GM19395 (cell line): ENCODE measurements around the gene PLCL2.
"Not testable (repeated sequence)": the region's sequence is repeated elsewhere in the genome, so short reads cannot be mapped to it uniquely, and the experiment has no call there.

Experiments
- ATAC-seq: cut with Tn5 transposase; IDR thresholded peaks from one replicate; pipeline ENCODE4 v1.9.1; 2021; ENCODE audit warnings: mild to moderate bottlenecking, moderate library complexity; ENCODE audit not compliant: unreplicated experiment

Gene PLCL2

DNA sequence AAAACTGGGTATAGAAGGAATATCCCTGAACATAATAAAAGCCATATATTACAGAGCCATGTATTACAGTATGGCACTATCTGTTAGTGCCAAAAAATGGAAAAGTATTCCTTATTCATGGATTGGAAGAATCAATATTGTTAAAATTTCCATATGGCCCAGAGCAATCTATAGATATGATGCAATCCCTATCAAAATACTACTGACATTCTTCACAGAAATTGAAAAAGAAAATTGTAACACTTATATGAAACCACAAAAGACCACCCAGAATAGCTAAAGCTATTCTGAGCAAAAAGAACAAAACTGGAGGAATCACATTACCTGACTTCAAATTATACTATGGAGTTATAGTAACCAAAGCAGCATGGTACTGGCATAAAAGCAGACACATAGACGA, 218.8 kb downstream of the PLCL2 start:
- ATAC-seq, result no peak

DNA sequence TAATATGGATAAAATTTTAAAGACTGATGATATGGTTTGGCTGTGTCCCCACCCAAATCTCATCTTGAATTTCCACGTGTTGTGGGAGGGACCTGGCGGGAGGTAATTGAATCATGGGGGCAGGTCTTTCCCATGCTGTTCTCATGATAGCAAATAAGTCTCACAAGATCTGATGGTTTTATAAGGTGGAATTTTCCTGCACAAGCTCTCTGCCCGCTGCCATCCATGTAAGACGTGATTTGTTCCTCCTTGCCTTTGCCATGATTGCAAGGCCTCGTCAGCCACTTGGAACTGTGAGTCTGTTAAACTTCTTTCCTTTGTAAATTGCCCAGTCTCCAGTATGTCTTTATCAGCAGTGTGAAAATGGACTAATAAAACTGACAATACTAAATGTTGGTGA, 222.0 kb downstream of the PLCL2 start:
- ATAC-seq, result not testable (repeated sequence)

DNA sequence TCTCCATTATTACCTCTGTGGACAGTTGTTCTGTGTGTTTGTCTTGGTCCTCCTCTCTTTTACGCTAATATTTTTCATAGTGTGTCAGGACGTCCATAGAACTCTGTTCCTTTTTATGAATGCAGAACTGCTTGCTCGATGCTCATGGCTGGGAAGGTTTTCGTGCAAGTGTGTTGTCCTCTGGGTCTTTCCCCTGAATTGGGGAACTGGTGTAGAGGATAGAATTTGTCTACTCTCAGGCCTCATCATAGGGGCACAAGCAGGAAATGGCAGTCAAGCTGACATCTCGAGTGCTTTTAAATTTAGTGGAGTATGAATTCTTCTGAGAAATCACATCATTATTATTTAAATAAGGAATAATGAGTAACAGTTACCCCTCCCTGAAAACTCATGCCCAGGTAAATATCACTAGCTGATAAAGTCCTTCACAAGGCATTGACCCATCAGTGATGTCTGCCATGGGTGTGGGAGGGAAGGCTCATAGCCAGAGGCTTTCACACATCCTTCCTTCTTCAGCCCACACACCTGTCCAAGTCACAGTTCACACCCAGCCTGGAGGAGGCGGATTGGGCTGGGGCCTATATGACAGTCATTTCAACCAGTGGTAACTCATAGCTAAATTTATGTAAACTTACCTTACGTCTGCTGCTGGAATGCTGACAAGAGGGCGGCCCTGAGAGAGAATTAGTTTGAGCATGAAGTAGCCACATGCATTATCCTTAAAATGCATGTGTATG, 226.1 kb downstream of the PLCL2 start:
- peak; percentile 72 for ATAC-seq

DNA sequence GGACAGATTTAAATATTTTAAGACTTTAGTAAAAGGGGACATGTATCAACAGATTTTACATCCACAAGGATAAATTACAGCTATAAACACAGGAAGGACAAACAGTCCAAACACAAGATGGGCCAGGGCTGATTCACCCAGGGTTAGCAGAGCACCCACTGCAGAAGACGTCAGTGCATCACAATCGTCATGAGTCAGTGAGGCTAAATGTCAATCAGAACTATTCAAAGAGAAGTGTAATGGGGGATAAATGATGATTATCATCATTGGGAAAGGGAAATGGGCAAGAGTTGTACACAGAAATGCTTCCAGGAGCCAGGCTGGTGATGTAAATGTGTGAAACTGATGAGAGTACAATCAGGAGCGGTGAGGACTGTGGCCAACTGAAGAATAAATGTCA, 226.8 kb downstream of the PLCL2 start:
- ATAC-seq, result no peak

DNA sequence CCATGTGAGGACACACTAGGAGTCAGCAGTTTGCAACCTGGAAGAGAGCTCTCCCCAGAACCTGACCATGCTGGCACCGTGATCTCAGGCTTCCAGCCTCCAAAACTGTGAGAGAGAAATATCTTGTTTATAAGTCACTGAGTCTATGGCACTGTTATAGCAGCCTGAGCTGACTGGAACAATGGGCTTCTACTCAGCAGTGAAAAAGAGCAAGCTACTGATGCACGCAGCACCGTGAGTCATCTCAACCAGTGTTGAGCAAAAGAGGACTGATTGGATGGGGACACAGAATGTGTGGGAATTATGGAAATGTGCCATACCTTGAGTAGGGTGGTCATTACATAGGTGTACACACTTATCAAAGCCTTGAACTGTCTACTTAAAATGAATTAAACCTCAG, 230.4 kb downstream of the PLCL2 start:
- ATAC-seq, result no peak

DNA sequence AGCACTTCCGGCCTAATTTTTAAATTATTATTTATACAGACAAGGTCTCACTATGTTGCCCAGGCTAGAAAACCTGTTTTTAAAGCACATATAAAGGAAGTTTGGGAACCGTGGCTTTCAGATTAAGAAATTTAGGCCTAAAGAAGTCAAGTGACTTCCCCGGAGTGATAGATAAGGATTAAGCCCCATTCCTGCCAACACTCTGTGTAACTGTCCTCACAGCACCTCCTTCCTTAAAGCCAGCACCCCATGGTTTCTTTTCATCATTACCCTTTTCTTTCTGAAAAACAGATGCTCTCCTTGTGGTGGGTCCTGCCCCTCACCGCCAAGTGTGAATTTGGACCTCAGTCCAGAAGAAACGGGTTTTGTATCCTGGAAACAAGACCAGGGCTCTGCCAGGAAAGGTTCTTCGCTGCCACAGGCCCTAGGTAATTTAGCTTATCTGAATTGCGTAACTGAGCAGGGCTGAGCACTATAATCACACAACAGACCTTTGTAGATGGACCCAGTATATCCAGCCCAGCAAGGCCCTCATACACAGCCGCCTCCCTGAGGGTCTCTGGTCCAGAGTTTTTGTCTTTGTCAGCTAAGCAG, 231.3 kb downstream of the PLCL2 start:
- no peak for ATAC-seq

DNA sequence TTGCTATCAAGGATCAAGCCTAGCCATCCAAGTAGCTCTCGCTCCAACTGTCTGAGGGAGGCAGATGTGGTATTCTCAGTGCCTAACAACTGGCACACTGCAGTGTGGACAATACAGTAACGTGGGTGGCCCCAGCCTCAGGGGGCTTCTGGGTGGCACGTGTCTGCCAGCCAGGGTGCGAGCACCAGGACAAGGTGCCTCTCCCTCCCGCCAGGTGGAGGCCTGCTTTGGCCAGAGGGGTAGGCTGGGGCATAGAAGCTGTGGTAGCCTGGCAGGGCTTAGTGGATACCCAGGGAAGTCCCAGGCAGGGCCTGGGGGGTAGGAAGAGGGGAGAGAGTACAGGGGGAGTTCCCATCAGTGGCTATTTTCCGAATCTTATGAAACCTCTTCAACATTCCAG, 234.0 kb downstream of the PLCL2 start:
- no peak for ATAC-seq

DNA sequence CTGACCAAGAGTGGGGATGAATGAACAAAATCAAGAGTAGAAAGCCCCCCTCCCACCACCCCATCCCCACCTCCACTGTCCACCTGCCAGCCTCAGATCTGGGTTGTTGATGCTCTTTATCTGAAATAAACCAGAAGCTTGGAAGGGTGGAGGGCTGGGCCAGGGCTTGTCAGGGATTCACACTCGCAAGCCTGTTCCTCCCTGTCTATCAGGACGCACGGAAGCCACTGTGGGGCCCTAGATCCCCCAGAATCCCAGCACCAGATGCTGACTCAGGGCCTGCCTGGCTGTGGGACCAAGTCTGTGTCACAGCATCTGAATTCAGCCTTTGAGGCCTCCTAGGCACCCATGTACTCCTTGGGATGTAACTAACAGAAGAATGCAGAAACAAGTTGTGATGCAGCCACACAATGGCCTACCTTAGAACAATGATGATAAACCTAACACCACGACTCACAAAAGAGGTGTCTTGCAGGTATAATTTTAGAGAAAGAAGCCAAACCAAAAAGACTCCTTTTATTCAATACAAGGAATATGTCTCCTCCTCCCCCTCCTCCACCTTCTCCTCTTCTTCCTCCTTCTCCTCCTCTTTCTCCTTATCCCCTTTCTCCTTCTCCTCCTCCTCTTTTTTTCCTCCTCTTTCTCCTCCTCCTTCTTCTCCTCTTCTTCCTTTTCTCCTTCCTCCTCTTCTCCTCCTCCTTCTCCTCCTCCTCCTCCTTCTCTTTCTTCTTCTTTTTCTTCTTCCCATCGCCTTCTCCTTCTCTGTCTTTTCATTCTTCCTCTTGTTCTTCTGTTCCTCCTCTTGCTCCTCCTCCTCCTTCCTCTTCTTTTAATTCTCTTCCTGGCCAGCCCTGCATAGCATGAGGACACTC, 234.7 kb downstream of the PLCL2 start:
- no peak for ATAC-seq

DNA sequence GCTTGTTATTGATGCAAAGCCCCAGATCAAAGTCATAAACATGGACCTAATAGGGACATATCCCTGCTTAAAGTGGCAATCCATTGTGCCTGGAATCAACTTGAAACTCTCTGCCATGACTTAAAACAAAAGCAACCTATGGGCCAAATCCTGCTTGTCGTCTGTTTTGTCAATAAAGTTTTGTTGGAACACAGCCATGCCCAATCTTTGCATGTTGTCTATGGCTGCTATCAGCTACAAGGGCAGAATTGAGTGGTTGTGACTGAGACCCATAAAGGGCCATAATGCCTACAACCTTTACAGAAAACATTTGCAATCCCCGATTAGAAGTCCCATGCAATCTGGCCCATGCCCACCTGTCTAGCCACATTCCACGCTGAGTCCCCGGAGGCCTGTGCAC, 235.4 kb downstream of the PLCL2 start:
- ATAC-seq, result no peak

DNA sequence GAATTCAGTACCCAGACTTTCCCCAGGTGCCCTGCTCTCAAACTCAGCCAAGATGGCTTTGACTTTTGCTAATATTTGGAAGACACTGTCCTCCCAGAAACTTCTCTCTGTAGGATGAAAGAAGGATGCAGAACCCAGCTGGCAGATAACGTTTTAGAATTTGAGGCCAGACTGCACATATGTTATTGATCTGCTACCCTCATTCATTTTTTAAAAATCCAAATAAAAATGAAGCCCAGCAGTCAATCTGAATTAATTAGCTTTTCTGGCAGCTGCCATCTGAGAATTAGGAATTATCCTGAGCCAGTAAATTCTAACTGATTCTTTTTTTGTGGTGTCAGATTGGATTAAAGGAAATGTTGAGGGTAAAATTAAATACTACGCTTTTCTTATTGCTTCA, 236.6 kb downstream of the PLCL2 start:
- no peak for ATAC-seq

DNA sequence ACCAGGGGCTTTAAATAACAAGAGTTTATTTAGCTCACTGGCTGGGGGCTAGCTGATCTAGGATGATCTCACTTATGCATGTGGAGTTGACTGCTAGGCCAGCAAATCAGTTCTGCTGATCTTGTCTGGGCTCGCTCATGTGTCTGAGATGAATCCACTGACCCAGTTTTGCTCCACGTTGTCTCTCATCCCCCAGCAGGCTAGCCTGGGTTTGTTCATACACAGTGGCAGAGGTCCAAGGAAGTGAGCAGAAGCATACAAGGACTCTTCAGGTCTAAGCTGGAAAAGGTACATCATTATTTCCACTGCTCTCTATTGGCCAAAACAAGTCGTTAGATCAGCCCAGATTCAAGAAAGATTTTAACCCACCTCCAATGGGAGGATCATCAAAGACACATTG, 238.0 kb downstream of the PLCL2 start:
- ATAC-seq, result no peak

DNA sequence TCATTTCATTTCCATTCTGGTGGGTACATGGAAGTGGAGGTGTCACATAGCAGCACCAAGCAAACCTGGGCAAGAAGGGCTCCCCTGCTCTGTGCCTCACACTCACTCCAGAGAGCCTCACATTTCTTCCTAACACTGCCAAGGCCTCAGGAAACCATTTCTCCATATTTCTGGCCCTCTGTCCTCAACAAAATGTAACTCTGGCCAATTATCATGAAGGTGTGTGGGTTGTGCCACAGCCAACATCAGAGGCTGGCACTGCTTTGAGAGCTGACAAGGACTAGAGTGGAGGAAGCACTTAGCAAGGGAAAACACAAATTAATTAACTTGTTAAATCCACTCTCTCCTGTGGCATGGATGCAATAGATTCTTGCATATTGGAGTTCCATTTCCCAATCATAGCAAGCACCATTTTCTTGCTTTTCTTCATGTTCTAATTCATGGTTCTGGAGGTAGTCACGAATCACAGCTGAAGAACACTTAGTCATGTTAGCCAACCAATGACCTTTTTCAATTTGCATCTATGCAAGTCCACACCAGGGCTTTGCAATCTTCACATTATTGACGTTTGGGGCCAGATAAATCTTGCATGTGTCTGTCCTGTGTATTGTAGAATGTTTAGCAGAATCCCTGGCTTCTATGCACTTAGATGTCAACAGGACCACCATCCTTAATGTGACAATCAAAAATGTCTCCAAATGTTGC, 241.1 kb downstream of the PLCL2 start:
- ATAC-seq, result no peak

DNA sequence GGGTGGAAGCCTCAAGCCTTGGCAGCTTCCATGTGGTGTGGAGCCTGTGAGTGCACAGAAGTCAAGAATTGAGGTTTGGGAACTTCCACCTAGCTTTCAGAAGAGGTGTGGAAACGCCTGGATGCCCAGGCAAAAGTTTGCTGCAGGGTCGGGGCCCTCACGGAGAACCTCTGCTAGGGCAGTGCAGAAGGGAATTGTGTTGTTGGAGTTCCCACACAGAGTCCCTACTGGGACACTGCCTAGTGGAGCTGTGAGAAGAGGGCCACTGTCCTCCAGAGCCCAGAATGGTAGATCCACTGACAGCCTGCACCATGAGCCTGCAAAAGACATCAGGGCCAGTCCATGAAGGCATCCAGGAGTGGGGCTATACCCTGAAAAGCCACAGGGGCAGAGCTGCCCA, 243.9 kb downstream of the PLCL2 start:
- ATAC-seq, result not testable (repeated sequence)

DNA sequence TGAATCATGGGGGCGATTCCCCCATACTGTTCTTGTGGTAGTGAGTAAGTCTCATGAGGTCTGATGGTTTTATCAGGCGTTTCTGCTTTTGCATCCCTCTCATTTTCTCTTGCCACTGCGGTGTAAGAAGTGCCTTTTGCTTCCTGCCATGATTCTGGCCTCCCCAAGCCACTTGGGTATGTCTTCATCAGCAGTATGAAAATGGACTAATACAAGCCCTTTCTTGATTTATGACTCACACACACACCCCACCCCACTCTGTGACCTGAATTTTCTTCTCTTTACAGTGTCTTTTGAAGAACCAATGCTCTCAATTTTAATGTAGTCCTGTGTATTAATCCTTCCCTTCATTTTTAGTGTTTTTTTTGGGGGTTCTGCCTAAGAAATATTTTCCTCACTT, 244.8 kb downstream of the PLCL2 start:
- no peak for ATAC-seq

DNA sequence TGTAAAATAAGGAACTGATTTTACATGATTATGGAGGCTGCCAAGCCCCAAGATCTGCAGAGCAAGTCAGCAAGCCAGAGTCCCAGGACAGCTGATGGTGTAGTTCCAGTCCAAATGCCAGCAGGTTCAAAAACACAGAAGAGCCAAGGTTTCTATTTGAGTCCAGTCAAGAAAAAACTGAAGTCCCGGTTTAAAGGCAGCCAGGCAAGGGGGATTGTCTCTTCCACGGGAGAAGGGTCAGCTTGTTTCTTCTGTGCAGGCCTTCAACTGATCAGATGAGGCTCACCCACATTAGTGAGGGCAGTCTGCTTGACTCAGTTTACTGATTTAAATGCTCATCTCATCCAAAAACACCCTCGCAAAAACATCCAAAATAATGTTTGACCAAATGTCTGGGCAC, 246.2 kb downstream of the PLCL2 start:
- ATAC-seq, result no peak

DNA sequence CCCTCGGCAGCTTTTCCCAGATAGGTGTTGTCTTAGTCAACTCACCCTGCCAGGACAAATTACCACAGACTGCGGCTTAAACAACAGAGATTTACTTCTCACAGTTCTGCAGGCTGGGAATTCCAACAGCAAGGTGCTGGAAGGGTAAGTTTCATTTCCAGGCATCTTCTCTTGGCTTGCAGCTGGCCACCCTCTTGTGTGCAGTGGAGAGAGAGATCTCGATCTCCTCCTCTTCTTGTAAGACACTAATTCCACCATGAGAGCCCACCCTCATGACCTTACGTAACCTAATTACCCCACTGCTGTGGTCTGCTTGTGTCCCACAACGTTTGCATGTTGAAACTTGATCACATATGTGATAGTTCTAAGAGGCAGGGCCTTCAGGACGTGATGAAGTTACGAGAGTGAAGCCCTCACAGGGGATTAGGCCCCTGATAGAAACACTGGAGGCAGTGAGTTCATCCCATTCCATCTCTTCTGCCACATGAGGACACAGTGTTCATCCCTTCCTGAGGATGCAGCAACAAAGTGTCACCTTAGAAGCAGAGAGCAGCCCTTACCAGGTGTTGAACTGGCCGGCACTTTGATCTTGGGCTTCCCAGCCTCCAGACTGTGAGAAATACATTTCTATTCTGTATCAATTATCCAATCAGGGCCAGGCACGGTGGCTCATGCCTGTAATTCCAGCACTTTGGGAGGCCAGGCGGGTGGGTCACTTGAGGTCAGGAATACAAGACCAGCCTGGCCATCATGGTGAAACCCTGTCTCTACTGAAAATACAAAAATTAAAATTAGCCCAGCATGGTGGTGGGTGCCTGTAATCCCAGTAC, 247.7 kb downstream of the PLCL2 start:
- ATAC-seq, result no peak

DNA sequence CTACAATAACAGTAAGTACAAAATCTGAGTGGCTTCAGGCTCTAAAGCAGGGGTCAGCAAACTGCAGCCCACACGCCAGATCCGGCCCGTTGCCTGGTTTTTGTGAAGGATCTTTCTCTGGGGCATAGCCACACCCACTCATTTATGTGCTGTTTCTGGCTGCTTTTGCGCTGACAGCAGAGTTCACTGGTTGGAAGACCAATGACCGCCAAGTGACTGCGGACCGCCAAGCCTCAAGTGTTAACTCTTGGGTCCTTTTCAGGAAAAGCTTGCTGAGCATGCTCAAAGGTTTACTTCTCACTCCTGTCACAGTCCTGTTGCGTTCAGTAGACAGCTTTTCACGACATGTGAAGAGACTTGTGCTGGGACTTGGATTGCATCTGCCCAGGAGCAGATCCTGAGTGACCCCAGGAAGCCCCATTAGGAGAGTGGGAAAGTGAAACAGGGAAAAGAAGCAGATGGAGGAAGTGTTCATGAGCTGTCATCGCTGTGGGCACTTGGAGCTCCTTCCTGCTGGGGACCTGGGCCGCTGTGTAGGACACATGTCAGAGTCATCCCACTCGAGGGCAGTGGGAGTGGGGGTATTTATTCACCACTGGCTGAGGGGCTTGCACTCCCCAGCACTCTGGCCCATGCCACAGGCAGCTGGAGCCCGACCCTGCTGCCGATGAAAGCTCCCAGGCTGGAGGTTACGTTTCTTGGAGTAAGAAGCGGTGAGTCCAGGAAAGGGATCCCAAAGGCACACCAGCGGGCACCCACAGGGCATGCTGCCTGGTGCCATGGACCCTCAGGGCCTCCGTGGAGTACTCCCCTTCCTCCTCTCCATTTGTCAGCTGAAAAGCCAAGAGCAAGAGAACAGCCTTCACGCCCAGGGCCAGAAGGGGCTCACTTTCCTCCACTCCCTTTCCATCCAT, 249.1 kb downstream of the PLCL2 start:
- ATAC-seq, result no peak

DNA sequence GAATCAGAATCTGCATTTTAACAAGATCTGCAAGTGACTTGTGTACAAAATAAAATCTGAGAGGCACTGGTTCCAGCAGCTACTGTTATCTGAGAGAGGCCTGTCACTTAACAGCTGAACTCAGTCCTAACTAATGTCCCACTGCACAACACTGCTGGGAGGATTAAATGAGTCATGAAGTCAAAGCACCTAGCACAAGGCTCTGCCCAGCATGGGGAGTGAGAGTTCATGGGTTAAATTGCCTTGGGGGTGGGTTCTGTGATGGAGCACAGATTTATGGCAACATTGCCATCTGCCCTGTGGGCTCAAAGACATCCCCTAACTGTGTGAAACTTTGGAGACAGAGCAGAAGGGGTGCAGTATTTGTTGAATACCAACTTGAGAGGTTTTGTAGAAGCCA, 250.9 kb downstream of the PLCL2 start:
- no peak for ATAC-seq

DNA sequence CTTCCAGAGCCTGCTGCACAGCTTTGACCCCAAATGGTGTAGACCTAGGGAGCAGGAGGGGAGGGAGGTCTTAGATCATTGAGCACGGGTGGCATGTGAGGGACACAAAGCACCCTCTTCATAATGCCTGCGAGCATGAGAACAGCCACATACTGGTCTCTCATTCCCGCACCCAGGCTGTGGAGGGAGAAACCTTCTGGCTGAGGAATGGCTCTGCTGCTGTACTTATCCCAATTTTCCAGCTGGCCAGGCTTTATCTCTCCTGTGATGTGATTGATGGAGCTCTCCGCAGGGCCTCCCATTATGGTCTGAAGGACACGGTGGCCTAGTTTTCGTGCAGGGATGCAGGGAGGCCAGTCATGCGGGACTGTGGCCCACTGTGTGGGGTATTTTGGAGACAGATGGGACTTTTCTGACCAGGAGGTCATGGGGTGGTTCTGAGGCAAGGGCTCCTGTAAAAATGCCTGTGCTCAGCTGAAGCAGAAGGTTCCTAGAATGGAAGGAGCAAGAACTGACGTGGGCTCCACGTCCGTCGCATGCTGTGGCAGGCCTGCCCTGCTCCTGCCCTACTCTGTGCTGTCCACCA, 251.5 kb downstream of the PLCL2 start:
- no peak for ATAC-seq
